Liver (tissue), 9 donors: ENCODE data around the gene VWA7. TPM values are rescaled to one million over a fixed set of nuclear protein-coding genes. Genes with fewer than 3 reads are reported as not detected.

ENCODE experiments used
- DNase-seq: peaks from one replicate; pipeline ENCODE4 v3.0.0-alpha.2; 2017; ENCODE audit warnings: low spot score
- H3K27ac ChIP-seq, 2 donors: one replicate each; pipeline ENCODE4 v1.7.0; 2013; ENCODE audit warnings: inconsistent platforms in 2 of 2, low read length in 2 of 2, control low read depth in 1 of 2, low read depth in 1 of 2, mild to moderate bottlenecking in 1 of 2
- H3K27me3 ChIP-seq, 4 donors: one replicate each; pipeline versions ENCODE4 v1.6.1 to v1.7.0; 2013; ENCODE audit warnings: low read length in 3 of 4, inconsistent platforms in 1 of 4, mild to moderate bottlenecking in 1 of 4, moderate library complexity in 1 of 4; ENCODE audit not compliant: control insufficient read depth in 4 of 4, insufficient read depth in 4 of 4
- H3K36me3 ChIP-seq, 4 donors: one replicate each; pipeline versions ENCODE4 v1.6.1 to v1.7.0; 2013; ENCODE audit warnings: low read length in 3 of 4, mild to moderate bottlenecking in 3 of 4, low read depth in 1 of 4, moderate library complexity in 1 of 4; ENCODE audit not compliant: control insufficient read depth in 4 of 4, insufficient read depth in 3 of 4
- H3K4me1 ChIP-seq, 4 donors: one replicate each; pipeline versions ENCODE4 v1.6.1 to v1.7.0; 2013; ENCODE audit warnings: low read length in 3 of 4, mild to moderate bottlenecking in 3 of 4, moderate library complexity in 1 of 4; ENCODE audit not compliant: control insufficient read depth in 4 of 4, insufficient read depth in 4 of 4
- H3K4me3 ChIP-seq, 3 donors: one replicate each; pipeline versions ENCODE4 v1.6.1 to v1.7.0; 2013; ENCODE audit warnings: low read length in 3 of 3, control low read depth in 1 of 3, low read depth in 1 of 3, mild to moderate bottlenecking in 1 of 3
- H3K9ac ChIP-seq, 2 donors: one replicate each; pipeline ENCODE4 v1.7.0; 2013; ENCODE audit warnings: low read length in 2 of 2, mild to moderate bottlenecking in 2 of 2, moderate library complexity in 2 of 2, control low read depth in 1 of 2, low read depth in 1 of 2
- H3K9me3 ChIP-seq, 4 donors: one replicate each; pipeline versions ENCODE4 v1.6.1 to v1.7.0; 2013; ENCODE audit warnings: low read length in 3 of 4; ENCODE audit not compliant: control insufficient read depth in 4 of 4
- ATF3 ChIP-seq: IDR thresholded peaks from 2 replicates; pipeline ENCODE4 v1.6.1; 2016; ENCODE audit warnings: antibody characterized with exemption
- CTCF ChIP-seq: fragments of 150-350 bp; IDR thresholded peaks from 2 replicates; pipeline ENCODE4 v1.5.1; 2017; ENCODE audit warnings: improper control_type of control experiment, low read depth, low read length; ENCODE audit not compliant: missing input control
- EGR1 ChIP-seq, 2 donors: IDR thresholded peaks; 2 replicates each; pipeline ENCODE4 v1.6.1; 2016 to 2018; ENCODE audit warnings: antibody characterized with exemption in 2 of 2, low read depth in 2 of 2
- FOXA1 ChIP-seq: IDR thresholded peaks from 2 replicates; pipeline ENCODE4 v1.6.1; 2016; ENCODE audit warnings: antibody characterized with exemption
- FOXA2 ChIP-seq: IDR thresholded peaks from 2 replicates; pipeline ENCODE4 v1.6.1; 2016; ENCODE audit warnings: antibody characterized with exemption
- GABPA ChIP-seq, 2 donors: IDR thresholded peaks in 1 of 2; conservative IDR thresholded peaks in 1 of 2; 2 replicates each; pipeline ENCODE4 v1.6.1; 2016; ENCODE audit warnings: antibody characterized with exemption in 2 of 2, mild to moderate bottlenecking in 1 of 2, moderate library complexity in 1 of 2
- HNF4G ChIP-seq: IDR thresholded peaks from 2 replicates; pipeline ENCODE4 v1.6.1; 2016; ENCODE audit warnings: antibody characterized with exemption
- JUND ChIP-seq, 2 donors: IDR thresholded peaks; 2 replicates each; pipeline ENCODE4 v1.6.1; 2016; ENCODE audit warnings: antibody characterized with exemption in 2 of 2
- MAX ChIP-seq: IDR thresholded peaks from 2 replicates; pipeline ENCODE4 v1.6.1; 2016; ENCODE audit warnings: antibody characterized with exemption
- NR2F2 ChIP-seq: IDR thresholded peaks from 2 replicates; pipeline ENCODE4 v1.6.1; 2016; ENCODE audit warnings: antibody characterized with exemption
- RAD21 ChIP-seq, 2 donors: IDR thresholded peaks; 2 replicates each; pipeline ENCODE4 v1.6.1; 2016; ENCODE audit warnings: antibody characterized with exemption in 2 of 2, mild to moderate bottlenecking in 2 of 2
- REST ChIP-seq: IDR thresholded peaks from 2 replicates; pipeline ENCODE4 v1.6.1; 2016; ENCODE audit warnings: antibody characterized with exemption, mild to moderate bottlenecking
- SP1 ChIP-seq: IDR thresholded peaks from 2 replicates; pipeline ENCODE4 v1.6.1; 2018; ENCODE audit warnings: antibody characterized with exemption, mild to moderate bottlenecking
- TAF1 ChIP-seq: conservative IDR thresholded peaks from 2 replicates; pipeline ENCODE4 v1.6.1; 2016; ENCODE audit warnings: antibody characterized with exemption, mild to moderate bottlenecking
- YY1 ChIP-seq: IDR thresholded peaks from 2 replicates; pipeline ENCODE4 v1.6.1; 2016; ENCODE audit warnings: antibody characterized with exemption, mild to moderate bottlenecking
- ZBTB33 ChIP-seq: IDR thresholded peaks from 2 replicates; pipeline ENCODE4 v1.6.1; 2016; ENCODE audit warnings: antibody characterized with exemption
- WGBS: extraction: QIAGEN DNeasy Blood & Tissue Kit; methylation state at CpG from one replicate; pipeline ENCODE4 v1.1.7; 2013; 5-methylcytosine and 5-hydroxymethylcytosine counted together
- polyA plus RNA-seq, 2 donors: library from polyadenylated mRNA; stranded (reverse) in 1 of 2; unstranded in 1 of 2; fragments of 200-250 nt in 1 of 2; fragments of >200 nt in 1 of 2; fragmentation: Nextera tagmentation in 1 of 2; extraction: Ambion mirVana in 1 of 2; gene quantifications; one replicate each; pipeline versions ENCODE4 v1.2.1 to v1.2.3, GENCODE V29; 2013 to 2015
- total RNA-seq, 2 donors: library from RNA; depleted of rRNA; stranded (reverse); fragments of >200 nt; gene quantifications; one replicate each; pipeline ENCODE4 v1.2.3, GENCODE V29; 2014
- donor health status: healthy.
- donor health status: healthy.
- donor health status: healthy.
- donor health status: healthy.
- donor health status: healthy.

VWA7 gene
- total and polyA plus RNA-seq, 4 donors, result 0.17 to 2.0 (median 0.92) TPM

- no peak for TF ChIP-seq ATF3
These were observed 26.6 kb downstream of the VWA7 start (continued) for GRCh38 chr6:31750411-31751022.

- H3K27ac ChIP-seq, result no peak overlapping the region
- no peaks in the 10 kb centered on the region for H3K36me3 ChIP-seq
- no peak for DNase-seq
- no peaks in the 10 kb centered on the region for H3K9me3 ChIP-seq
- H3K9ac ChIP-seq, result no peak overlapping the region
- no peaks in the 10 kb centered on the region for H3K4me1 ChIP-seq
- no peak overlapping the region for H3K4me3 ChIP-seq
- WGBS, result 92% methylated on average over 8 of the region's 8 CpGs
- H3K27me3 ChIP-seq, result no peaks in the 10 kb centered on the region
- TF ChIP-seq TAF1 (no peak), GABPA (IDR thresholded peaks at IDR 0.05 in 1 of 2, conservative IDR thresholded peaks at IDR 0.05 in 1 of 2) (no peak), JUND (IDR thresholded peaks at IDR 0.05) (no peak), FOXA2 (no peak), HNF4G (no peak), YY1 (no peak), SP1 (no peak), ZBTB33 (no peak), NR2F2 (no peak), CTCF (no peak), EGR1 (IDR thresholded peaks at IDR 0.05; ENCODE audit: low read depth in 2 of 2) (no peak), FOXA1 (no peak)
These were observed 27.7 kb downstream of the VWA7 start for GRCh38 chr6:31749301-31750036.

GRCh38 chr6:31744422-31744821 is 32.7 kb downstream of the VWA7 start:
- no peak for DNase-seq
- Histone ChIP-seq H3K36me3 (no peaks in the 10 kb centered on the region), H3K27ac (no peak overlapping the region), H3K4me3 (no peak overlapping the region), H3K27me3 (no peaks in the 10 kb centered on the region), H3K9me3 (no peaks in the 10 kb centered on the region), H3K4me1 (peaks cover 5 to 10% (median 7%) of the 10 kb centered on the region in 4 donors), H3K9ac (no peak overlapping the region)
- WGBS, result 80% methylated on average over 1 of the region's 1 CpG
- TF ChIP-seq RAD21 (IDR thresholded peaks at IDR 0.05) (no peak), HNF4G (no peak), CTCF (no peak), ATF3 (no peak), FOXA2 (no peak), NR2F2 (no peak), ZBTB33 (no peak), YY1 (no peak), JUND (IDR thresholded peaks at IDR 0.05) (no peak), REST (no peak), TAF1 (no peak), MAX (no peak)
